ENCODE measurements around the gene POP4.

POP4 gene

DNA sequence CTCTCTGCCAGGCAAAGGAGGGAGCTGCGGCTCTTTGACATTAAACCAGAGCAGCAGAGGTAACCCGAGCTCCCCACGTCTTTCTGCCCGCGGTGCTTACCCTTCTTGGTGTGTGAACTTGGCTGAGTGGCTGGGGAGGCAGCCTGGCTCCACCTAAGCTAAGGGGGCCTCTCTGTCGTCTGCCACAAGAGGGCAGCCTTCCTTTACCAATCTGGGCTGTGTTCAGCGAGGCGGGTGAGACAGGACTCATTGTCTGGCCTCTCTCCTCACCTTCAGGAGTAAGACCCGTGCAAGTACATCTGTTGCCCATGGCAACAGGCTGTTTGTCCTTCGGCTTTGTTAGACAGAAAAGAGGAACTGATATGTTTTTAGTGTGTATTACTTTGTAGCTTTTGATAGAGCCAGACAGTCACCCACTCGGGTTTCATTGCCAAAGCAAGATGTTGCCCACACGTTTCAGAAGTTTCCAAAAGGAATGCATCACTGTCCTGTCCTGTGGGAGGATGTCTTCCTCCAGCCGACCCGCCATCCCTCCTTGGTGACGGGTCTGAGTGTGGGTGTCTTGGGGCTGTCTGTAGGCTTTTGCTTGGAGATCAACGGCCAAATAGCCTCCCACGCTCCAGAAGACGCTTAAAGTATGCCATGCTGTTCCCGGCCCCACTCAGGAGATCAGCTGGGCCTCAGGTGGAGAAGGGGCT is 4.6 kb downstream of the POP4 start:
- TF ChIP-seq CTCF (conservative IDR thresholded peaks at IDR 0.05; ENCODE audit: control insufficient read depth, insufficient read depth, low read depth, low read length): peak; percentile 89
- peak; percentile 85 for DNase-seq (ENCODE audit: low read depth)
- no peak overlapping the region for H3K4me3 ChIP-seq (ENCODE audit: control insufficient read depth, low read depth, low read length)

DNA sequence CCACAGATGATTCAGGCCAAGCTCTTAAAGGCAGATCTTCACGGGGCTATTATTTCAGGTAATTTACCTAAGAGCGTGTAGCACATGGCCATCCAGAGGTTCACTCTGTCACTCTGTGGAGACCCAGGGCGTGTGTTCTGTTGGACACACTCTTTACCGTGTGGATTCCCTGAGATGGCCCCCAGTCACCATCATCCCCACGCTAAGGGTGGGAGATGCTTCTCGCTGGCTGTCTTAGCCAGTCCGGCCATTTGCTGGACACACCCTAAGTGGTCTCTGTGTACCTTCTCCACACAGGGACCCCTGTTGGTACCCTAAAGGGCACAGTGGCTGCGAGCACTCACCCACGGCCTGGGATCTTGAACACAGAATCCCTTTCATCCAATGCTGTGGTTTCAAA is 6.0 kb downstream of the POP4 start:
- no peak for TF ChIP-seq CTCF (conservative IDR thresholded peaks at IDR 0.05; ENCODE audit: control insufficient read depth, insufficient read depth, low read depth, low read length)
- no peak for DNase-seq (ENCODE audit: low read depth)

DNA sequence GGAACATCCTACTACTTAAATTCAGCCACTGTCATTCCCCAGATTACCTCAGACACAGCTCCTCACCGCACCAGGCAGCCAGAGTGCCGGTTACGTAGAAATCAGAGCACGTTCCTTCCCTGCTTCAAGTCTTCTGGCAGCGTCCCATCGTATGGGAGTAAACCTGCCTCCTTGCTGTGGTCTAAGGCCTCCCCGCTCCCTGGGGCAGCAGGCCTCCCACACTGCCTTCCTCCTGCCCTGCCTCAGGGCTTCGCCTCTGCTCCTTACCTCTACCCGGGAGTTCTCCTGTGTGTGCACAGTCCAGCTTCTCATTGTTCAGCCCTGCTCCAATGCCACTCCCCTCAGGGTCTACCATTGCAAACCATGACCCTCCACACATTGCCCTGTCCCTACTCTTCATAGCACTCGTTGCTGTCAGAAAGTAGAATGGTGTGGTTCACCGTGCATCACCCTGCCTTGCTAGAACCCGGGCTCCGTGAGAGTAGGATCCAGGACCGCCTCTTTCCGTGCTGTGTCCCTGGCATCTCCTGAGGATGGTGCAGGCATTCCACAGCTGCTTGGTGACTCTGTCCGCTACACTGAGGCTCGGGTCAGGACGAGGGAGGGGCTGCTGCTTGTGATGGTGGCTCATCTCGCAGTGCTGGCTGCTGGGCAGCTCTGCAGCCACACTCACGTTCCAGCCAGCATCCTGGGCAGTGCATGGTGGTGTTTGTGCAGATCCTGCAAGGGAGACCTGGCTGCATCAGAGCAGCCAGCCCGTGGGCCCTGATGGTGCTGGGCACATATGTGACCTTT is 6.9 kb downstream of the POP4 start:
- TF ChIP-seq CTCF (conservative IDR thresholded peaks at IDR 0.05; ENCODE audit: control insufficient read depth, insufficient read depth, low read depth, low read length): no peak
- no peak for DNase-seq (ENCODE audit: low read depth)
- H3K4me3 ChIP-seq (ENCODE audit: control insufficient read depth, low read depth, low read length): no peak overlapping the region

More for the DNA sequence above, 6.0 kb downstream of the POP4 start:
- H3K4me3 ChIP-seq (ENCODE audit: control insufficient read depth, low read depth, low read length): no peak overlapping the region

GRCh38 chr19:29614046-29614445 is 8.0 kb downstream of the POP4 start:
- TF ChIP-seq CTCF (conservative IDR thresholded peaks at IDR 0.05; ENCODE audit: control insufficient read depth, insufficient read depth, low read depth, low read length): no peak

GRCh38 chr19:29614780-29615179 is 8.7 kb downstream of the POP4 start:
- no peak overlapping the region for H3K4me3 ChIP-seq (ENCODE audit: control insufficient read depth, low read depth, low read length)
- no peak for TF ChIP-seq CTCF (conservative IDR thresholded peaks at IDR 0.05; ENCODE audit: control insufficient read depth, insufficient read depth, low read depth, low read length)
- no peak for DNase-seq (ENCODE audit: low read depth)

More at GRCh38 chr19:29614046-29614445, 8.0 kb downstream of the POP4 start:
- no peak for DNase-seq (ENCODE audit: low read depth)
- no peak overlapping the region for H3K4me3 ChIP-seq (ENCODE audit: control insufficient read depth, low read depth, low read length)

GRCh38 chr19:29615891-29616425 is 9.9 kb downstream of the POP4 start:
- TF ChIP-seq CTCF (conservative IDR thresholded peaks at IDR 0.05; ENCODE audit: control insufficient read depth, insufficient read depth, low read depth, low read length): no peak
- DNase-seq (ENCODE audit: low read depth): no peak
- no peak overlapping the region for H3K4me3 ChIP-seq (ENCODE audit: control insufficient read depth, low read depth, low read length)
